NCI-H345 treated with DMSO at 0.1 percent for 48 hours (cell line): Measurements from ENCODE around the gene CTU2.

Experiments
- DNase-seq: peaks from one replicate; lab custom pipeline; 2025; ENCODE audit not compliant: unreplicated experiment; lab: John Stamatoyannopoulos, UW

Gene CTU2

DNA sequence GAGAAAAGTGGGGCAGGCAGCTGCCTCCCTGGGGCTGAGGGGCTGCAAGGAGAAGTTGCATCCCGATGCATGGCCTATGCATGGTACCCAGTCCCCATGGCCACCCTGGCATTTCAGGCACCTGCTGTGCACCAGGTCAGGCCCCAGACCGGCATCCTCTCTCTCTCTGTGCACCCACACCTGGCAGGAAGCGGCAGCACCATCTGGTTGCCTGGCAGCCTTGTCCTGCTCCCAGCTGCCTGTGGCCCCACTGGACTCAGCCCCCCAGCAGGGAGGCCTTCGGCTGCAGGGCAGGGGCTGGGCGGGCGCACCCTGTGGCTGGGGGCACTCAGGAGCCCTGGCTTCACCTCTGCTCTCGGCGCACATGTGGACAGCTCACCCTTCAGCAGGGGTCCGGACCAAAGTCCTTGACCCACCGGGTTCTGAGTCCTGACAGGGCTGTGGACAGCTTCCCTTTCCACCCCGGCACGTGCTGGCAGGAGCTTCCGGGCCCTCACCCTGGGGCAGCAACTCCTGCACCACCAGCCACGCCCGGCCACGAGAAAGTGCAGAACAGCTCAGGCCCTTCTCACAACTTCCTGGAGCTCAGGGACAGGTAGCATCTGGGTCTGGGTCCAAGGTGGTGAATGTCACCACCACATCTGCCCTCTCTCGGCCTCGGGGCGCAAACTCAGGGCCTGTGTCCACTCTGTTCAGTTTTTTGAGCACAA is 36.7 kb downstream of the CTU2 start:
- DNase-seq, result no peak

DNA sequence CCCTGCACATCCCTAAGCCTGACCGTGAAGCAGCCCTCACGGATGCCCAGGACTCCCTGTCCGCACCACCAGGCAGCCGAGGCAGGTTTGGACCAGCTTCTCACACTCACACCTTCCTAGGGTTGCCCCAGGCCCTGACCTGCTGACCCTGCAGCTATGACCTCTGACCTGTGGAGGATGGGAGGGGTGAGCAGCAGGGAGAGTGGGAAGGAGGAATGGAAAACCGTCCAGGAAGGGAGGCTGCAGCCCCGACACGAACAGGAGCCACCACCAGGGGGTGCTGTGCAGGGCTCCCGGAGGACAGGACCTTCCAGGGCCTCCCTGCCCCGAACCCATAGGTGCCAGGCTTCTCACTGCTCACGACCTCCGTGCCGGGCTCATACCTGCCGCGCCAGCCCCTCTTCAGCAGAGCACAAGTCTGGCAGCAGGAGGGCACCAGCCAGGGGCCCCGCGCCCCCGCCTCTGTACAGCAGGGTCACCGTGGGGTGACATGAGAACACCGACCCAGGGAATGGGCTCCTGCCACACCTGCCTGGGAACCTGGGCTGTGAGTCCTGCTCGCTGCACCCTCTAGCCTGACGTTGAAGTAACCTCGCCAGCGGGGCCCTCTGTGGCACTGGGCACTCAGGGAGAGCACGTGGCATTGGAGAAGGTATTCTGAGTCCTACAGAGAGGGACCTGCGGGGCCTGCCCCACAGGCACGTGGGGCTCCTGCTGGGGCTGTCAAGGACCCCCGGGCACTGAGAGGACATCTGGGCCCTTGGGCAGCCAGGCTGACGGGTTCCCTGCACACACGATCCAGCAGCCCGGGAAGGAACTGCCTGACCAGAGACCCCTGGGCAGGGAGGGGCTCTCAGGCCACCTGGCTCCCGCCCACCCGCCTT is 37.6 kb downstream of the CTU2 start:
- no peak for DNase-seq

- DNase-seq, result no peak
These were observed 38.5 kb downstream of the CTU2 start for GRCh38 chr16:88744577-88745521.

DNA sequence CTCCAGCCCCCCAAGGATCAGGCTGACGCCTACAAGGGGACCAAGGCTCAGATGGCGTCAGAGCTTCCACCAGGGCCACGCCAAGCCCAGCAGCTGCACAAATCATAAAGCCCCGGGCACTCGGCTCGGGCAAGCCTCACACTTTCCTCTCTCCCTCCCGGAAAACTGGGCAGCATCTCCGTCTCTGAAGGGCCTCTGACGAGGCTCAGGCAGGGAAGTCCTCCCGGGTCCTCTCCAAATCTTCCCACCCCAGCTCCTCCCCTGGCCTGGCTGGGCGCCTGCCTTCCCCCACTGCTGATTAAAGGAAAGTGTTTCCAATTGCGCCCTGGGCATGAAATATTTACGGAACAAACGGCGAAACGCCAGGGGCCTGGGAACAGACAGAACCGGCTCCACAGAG is 40.2 kb downstream of the CTU2 start:
- DNase-seq, result no peak

DNA sequence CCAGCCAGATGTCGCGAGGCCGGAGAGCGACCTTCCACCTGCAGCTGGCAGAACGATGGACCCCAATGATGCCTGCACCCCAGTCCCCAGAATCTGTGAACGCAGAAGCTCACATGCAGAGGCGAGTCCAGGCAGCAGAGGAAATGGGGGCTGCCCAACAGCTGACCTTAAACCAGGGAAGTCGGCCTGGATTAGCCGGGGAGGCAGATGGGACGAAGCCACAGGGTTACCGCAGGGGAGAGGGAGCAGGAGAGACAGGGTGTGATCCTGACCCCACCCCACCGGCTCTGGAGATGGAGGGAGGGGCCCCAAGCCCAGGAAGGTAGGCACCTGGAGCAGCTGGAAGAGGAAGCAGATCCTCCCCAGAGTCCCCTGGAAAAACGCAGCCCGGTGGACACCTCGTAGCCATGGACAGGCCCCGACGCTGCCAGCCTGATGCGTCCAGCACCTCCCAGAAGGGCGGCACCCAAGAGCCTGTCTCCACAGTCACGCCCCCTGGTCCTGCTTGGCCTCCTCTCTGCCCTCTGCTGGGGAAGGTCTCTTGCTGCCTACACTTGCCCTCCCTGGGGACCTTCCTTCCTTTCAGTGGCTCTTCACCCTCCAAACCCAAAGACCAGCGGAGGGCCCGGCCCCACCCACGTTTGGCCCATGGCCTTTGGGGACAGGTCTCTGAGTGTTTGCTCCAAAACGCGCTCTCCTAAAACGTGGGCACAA is 41.4 kb downstream of the CTU2 start:
- DNase-seq, result no peak

GRCh38 chr16:88748364-88748763 is 42.1 kb downstream of the CTU2 start:
- no peak for DNase-seq

DNA sequence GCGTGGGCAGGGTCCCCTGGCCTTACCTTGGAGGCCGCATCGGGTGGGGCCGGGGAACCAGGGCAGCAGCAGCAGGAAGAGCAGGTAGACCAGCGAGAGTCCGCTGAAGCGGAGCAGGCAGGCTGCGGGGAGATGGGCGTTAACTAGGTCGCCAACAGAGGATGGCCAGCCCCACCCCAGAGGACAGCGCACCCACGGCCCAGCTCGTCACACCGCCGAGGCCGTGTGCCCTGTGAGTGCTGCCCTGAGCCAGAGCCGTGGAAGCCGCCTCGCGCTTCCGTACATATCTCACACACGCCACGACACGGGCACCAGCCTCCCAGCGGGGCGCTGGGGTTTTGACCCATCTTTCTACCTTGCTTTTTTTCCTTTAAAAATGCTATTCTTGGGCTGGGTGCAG is 43.1 kb downstream of the CTU2 start:
- DNase-seq, result no peak

DNA sequence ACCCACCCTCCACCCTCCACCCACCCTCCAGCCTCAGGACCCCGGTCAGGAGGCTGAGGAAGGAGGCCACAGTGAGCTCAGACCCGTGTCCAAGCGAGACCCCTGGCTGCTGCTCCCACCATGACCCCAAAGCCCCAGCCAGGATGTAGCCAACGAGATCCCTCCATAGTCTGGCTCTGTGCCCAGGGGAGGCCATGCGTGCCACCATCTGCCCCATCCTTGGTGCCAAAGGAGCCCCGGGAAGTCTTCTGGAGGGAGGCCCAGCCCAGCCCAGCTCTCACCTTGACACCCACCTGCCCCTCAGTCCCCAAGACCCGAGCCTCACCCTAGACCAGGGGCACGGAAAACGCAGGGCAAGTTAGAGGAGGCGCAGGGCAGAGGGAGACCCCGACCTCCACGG is 44.6 kb downstream of the CTU2 start:
- no peak for DNase-seq

- DNase-seq, result no peak
These were observed 46.2 kb downstream of the CTU2 start for GRCh38 chr16:88752386-88753002.

DNA sequence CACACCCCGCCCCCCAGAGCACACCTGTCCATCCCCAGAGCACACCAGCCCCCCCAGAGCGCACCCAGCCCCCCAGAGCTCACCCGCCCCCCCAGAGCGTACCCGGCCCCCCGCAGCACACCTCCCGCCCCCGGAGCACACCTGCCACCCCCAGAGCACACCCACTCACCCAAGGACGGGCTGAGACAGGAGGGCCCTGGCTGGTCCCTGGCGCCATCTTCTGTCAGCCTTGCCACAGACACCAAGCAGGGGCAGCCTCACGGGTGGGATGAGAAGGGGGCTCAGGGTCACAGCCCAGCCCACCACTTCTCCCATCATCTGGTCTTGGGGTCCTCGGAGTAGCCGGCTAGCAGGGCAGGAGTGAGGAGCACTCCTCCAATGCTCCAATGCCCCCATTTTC is 46.9 kb downstream of the CTU2 start:
- DNase-seq, result no peak

DNA sequence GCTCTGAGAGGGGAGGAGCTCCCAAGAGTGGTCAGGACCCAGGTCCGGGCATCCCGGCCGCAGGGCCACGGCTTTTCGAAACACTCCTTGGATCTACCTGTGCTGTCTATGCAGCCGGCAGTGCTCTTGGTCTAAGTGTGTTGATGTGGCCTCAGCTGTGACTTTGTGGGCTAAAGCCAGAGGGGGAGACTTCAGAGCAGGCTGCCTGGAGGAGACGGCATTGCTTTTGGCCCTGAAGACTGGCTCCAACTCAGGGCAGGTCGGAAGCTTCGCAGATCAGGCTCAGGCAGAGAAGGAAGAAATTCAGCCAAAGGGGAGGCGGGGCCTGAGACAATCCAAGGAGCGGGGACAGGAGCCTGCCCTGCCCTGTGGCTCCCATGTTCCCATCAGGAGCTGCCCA is 47.3 kb downstream of the CTU2 start:
- no peak for DNase-seq

GRCh38 chr16:88754109-88754911 is 48.0 kb downstream of the CTU2 start:
- DNase-seq, result no peak

- no peak for DNase-seq
These were observed 48.8 kb downstream of the CTU2 start for GRCh38 chr16:88754912-88755744.

- no peak for DNase-seq
These were observed 49.6 kb downstream of the CTU2 start for GRCh38 chr16:88755745-88756443.

DNA sequence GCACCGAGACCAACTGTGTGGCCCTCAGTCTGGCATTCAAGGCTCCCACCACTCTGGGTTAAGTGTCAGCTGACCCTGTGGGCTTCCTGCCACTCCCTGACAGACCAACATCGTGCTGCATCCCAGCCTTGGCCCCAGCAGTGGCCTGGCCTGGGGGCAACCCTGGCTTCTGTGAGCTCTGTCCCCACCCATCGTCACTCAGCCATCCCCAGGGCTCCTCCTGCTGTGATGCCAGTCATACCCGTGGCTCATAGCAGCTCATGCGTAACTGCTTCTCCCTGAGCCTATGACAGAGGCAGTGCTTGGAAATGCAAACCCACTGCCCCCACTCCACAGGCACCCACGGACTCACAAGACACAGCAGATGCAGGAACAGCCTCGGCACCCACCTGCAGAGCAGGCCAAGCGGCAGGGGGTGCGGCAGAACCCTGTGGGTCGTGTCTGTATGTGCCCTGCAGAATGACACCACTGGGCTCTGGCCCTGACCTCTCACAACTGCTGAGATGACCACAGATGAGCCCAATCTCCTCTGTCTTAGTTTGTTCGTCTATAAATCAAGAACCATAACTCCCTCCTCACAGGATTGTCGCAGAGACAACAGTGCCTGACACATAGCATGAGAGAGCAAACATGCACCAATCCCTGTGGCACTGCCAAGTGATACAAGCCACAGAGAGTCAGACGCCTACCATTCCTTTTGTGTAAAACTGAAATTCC is 52.1 kb downstream of the CTU2 start:
- no peak for DNase-seq

GRCh38 chr16:88758944-88759244 is 52.6 kb downstream of the CTU2 start:
- DNase-seq, result no peak

GRCh38 chr16:88759245-88759975 is 53.1 kb downstream of the CTU2 start:
- DNase-seq, result no peak
